HG03039 (cell line): ENCODE results near the gene TSEN54.

Experiments
- ATAC-seq: cut with Tn5 transposase; IDR thresholded peaks from one replicate; pipeline ENCODE4 v1.9.1; 2021; ENCODE audit warnings: mild to moderate bottlenecking, moderate library complexity; ENCODE audit not compliant: unreplicated experiment

TSEN54 gene

GRCh38 chr17:75559958-75560533 lies 43.7 kb downstream of the TSEN54 start:
- ATAC-seq, result no peak

- ATAC-seq, result no peak
These were observed 45.7 kb downstream of the TSEN54 start for GRCh38 chr17:75561927-75562603.

DNA sequence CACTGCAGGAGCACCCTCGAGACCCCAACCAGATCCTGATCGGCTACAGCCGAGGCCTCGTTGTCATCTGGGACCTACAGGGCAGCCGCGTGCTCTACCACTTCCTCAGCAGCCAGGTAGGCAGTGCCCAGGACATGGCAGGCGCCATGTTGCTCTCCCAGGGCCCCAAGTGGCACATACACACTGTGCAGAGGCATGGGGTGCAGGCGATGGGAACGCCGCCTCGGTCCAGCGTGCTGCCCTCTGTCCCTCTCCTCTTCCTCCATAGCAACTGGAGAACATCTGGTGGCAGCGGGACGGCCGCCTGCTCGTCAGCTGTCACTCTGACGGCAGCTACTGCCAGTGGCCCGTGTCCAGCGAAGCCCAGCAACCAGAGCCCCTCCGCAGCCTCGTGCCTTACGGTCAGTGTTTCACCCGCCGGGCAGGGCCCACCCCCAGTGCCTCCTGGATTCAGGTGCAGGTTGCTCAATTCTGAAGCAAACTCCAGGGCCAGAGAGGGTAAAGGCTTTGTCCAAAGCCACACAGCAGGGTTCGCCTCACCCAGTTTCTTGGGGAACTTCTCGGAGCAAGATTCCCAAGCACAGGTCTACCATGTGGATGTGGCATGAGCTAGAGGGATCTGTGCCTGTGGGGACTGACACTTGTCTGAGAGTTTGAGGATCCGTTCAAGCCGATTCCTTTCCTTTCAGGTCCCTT lies 46.9 kb downstream of the TSEN54 start:
- ATAC-seq, result no peak

GRCh38 chr17:75564195-75564594 lies 47.9 kb downstream of the TSEN54 start:
- no peak for ATAC-seq

- no peak for ATAC-seq
These were observed 48.7 kb downstream of the TSEN54 start for GRCh38 chr17:75565066-75565465.

- no peak for ATAC-seq
These were observed 49.3 kb downstream of the TSEN54 start for GRCh38 chr17:75565618-75566017.

GRCh38 chr17:75566416-75566815 lies 50.1 kb downstream of the TSEN54 start:
- no peak for ATAC-seq

GRCh38 chr17:75566834-75567233 lies 50.5 kb downstream of the TSEN54 start:
- no peak for ATAC-seq

DNA sequence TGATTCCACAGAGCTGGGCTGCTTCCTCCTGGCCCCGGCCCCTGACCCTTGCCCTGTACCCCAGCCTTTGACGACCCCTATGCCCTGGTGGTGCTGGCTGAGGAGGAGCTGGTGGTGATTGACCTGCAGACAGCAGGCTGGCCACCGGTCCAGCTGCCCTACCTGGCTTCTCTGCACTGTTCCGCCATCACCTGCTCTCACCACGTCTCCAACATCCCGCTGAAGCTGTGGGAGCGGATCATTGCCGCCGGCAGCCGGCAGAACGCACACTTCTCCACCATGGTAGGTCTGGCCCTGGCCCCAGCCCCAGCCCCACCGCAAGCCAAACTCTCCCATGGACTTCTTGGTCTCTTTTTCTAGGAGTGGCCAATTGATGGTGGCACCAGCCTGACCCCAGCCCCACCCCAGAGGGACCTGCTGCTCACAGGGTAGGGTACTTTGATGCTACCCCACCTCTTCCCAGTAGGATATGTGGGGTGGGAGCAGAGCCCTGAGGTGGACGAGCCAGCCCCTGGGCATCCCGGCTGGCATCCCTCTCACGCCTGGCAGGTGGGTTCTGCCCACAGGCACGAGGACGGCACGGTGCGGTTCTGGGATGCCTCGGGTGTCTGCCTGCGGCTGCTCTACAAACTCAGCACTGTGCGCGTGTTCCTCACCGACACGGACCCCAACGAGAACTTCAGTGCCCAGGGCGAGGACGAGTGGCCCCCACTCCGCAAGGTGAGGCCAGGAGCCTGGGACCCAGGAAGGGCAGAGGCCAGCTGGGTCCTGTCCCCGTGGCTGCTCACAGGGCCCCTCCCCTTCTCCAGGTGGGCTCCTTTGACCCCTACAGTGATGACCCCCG lies 52.3 kb downstream of the TSEN54 start:
- no peak for ATAC-seq

GRCh38 chr17:75570034-75570676 lies 53.8 kb downstream of the TSEN54 start:
- ATAC-seq, result no peak

DNA sequence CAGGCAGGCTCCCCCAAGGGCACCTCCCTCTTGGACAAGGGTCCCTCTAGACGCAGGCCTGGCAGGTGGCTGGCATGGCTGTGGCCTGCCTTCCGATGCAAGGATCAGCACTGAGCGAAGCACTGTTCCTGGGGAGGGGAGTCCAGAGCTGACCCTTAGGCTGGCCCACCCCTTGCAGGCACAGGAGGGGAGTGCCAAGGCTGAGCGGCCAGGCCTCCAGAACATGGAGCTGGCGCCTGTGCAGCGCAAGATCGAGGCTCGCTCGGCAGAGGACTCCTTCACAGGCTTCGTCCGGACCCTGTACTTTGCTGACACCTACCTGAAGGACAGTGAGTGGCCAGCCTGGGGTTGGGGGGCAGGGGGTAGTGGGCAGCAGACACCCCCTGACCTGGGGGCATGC lies 54.4 kb downstream of the TSEN54 start:
- ATAC-seq, result no peak

DNA sequence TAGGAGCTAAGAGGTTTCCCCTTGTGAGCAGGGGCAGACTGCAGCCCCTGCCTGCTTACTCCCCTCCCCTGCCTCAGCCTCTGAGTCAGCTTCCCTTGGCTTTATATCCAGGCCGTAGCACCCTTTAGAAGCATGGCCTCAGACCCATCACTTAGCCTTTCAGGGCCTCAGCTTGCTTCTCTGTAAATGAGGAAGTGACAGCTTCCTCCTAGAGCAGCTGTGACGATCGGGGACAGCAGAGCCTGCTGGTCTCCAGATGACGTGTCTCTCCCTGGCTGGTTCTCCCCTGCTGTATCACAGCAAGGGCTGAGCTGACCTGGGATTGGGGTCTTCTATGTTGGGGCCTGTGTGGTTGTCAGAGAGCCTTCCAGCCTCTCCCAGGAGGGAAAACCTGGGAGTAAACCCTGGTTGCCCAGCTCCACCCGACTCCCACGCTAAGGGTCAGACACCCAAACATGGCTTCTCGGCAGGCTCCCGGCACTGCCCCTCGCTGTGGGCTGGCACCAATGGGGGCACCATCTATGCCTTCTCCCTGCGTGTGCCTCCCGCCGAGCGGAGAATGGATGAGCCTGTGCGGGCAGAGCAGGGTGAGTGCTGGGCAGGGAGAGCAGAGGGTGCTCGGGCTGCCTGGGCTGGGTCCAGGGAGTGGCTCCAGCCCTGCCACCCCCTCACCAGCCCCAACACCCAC lies 55.0 kb downstream of the TSEN54 start:
- no peak for ATAC-seq

DNA sequence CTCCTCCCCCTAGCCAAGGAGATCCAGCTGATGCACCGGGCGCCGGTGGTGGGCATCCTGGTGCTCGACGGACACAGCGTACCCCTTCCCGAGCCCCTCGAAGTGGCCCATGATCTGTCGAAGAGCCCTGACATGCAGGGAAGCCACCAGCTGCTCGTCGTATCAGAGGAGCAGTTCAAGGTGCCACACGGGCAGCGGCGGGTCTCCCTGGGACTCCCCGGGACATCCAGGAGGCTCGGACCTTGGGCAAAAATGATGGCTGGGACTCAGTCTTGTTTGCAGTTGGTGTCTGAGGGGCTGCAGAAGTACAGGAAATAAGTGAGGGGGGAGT lies 55.5 kb downstream of the TSEN54 start:
- ATAC-seq, result no peak

DNA sequence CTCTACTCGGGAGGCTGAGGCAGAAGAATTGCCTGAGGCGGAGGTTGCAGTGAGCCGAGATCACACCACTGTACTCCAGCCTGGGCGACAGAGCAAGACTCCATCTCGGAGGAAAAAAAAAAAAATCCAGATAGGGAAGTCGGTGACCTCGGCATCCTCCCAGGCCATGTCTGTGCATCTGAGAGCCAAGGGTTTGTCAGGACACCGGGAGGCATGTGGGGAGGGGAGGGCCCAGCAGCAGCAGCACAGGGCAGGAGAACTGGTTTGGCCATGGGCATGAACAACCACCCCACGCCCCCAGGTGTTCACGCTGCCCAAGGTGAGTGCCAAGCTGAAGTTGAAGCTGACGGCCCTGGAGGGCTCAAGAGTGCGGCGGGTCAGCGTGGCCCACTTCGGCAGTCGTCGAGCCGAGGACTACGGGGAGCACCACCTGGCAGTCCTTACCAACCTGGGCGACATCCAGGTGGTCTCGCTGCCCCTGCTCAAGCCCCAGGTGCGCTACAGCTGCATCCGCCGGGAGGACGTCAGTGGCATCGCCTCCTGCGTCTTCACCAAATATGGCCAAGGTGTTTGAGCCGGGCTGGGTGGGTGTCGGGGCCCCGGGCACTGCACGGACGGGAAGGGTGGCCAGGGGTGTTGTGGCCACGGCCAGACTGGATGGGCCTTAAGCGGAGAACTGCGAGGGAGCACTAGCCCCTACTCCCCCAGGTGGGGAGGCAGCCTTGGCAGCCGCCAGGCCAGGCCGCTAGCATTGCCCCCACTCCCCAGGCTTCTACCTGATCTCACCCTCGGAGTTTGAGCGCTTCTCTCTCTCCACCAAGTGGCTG lies 56.6 kb downstream of the TSEN54 start:
- ATAC-seq, result no peak

DNA sequence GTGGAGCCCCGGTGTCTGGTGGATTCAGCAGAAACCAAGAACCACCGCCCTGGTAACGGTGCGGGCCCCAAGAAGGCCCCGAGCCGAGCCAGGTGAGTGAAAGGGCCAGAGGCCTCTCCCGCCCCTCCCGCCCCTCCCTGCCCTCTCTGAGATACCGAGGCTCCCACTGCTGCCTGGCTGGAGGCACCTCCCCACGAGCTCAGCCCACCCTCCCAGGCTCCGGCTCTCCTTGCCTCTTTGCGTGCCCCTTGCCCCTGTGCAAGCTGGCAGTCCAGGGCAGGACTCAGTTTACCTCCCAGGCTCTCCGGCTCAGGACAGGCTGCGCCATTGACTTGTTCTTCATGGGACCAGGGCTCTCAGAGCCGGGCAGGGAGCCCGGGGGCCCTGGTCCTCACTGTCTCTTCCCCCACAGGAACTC lies 57.2 kb downstream of the TSEN54 start:
- no peak for ATAC-seq

DNA sequence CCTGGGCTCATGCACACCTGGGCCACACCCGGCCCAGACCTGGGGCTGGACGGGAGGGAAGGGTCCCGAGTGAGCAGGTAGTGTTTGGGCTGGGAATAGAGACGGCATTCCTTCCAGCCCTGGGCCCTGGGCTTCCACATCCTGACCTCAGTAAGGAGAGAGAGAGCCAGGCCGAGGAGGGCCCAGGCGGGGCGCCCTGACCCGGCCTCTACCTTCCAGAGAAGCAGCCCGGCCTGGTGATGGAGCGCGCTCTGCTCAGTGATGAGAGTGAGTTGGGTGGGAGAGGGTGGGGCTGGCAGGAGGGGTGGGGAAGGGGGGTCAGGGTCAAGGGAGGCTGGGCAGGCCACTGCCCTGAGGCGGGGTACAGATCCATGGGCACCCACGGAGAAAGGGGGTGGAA lies 57.7 kb downstream of the TSEN54 start:
- no peak for ATAC-seq
